Hepatocyte (in vitro differentiated cells): Measurements from ENCODE around the gene PDE4D. TPM values are rescaled to one million over a fixed set of nuclear protein-coding genes. Genes with fewer than 3 reads are reported as not detected.

Source experiments
- DNase-seq: peaks from one replicate; pipeline ENCODE4 v3.0.0-alpha.2; 2016; ENCODE audit warnings: low spot score
- H2AFZ ChIP-seq: fragments of 200-600 bp; sonication (generic); 2 replicates; pipeline ENCODE4 v1.6.0; 2016; ENCODE audit warnings: antibody characterized with exemption, mild to moderate bottlenecking
- H3K27ac ChIP-seq: fragments of 200-600 bp; sonication (generic); 2 replicates; pipeline ENCODE4 v1.5.1; 2016; ENCODE audit warnings: mild to moderate bottlenecking
- H3K27me3 ChIP-seq: fragments of 200-600 bp; sonication (generic); 2 replicates; pipeline ENCODE4 v1.6.1; 2016
- H3K36me3 ChIP-seq: fragments of 200-600 bp; sonication (generic); replicated peaks from 2 replicates; pipeline ENCODE4 v1.5.1; 2016; ENCODE audit warnings: low read depth; ENCODE audit not compliant: insufficient read depth
- H3K4me1 ChIP-seq: fragments of 200-600 bp; sonication (generic); 2 replicates; pipeline ENCODE4 v1.5.1; 2016; ENCODE audit warnings: mild to moderate bottlenecking, moderate library complexity; ENCODE audit not compliant: insufficient read depth
- H3K4me2 ChIP-seq: fragments of 200-600 bp; sonication (generic); 2 replicates; pipeline ENCODE4 v1.6.0; 2016
- H3K4me3 ChIP-seq: fragments of 200-600 bp; sonication (generic); 2 replicates; pipeline ENCODE4 v1.5.1; 2016; ENCODE audit warnings: mild to moderate bottlenecking
- H3K79me2 ChIP-seq: fragments of 200-600 bp; sonication (generic); 2 replicates; pipeline ENCODE4 v1.6.0; 2017; ENCODE audit warnings: mild to moderate bottlenecking
- H3K9me2 ChIP-seq: fragments of 200-600 bp; sonication (generic); replicated peaks from 2 replicates; pipeline ENCODE4 v1.6.0; 2017; ENCODE audit warnings: mild to moderate bottlenecking; ENCODE audit not compliant: insufficient read depth
- H3K9me3 ChIP-seq: fragments of 200-600 bp; sonication (generic); 2 replicates; pipeline ENCODE4 v1.5.1; 2016; ENCODE audit warnings: low read depth, mild to moderate bottlenecking
- H4K20me1 ChIP-seq: fragments of 200-600 bp; sonication (generic); 2 replicates; pipeline ENCODE4 v1.6.0; 2016; ENCODE audit warnings: mild to moderate bottlenecking; ENCODE audit not compliant: insufficient read depth, poor library complexity, severe bottlenecking
- EZH2 ChIP-seq: fragments of 200-600 bp; sonication (generic); IDR thresholded peaks from 2 replicates; pipeline ENCODE4 v1.6.1; 2016; ENCODE audit warnings: antibody characterized with exemption, mild to moderate bottlenecking, borderline replicate concordance
- EZH2phosphoT487 ChIP-seq: fragments of 200-600 bp; sonication (generic); IDR thresholded peaks from one replicate; pipeline ENCODE4 v1.6.1; 2018; ENCODE audit warnings: antibody characterized with exemption, mild to moderate bottlenecking, low read depth, moderate library complexity; ENCODE audit not compliant: unreplicated experiment, severe bottlenecking
- WGBS: methylation state at CpG from one replicate; pipeline ENCODE4 v1.1.6; 2016; ENCODE audit warnings: low lambda C conversion rate; ENCODE audit errors: missing lambda C conversion rate; 5-methylcytosine and 5-hydroxymethylcytosine counted together
- polyA plus RNA-seq: library from polyadenylated mRNA; unstranded; fragments of >200 nt; fragmentation: Nextera tagmentation; extraction: Ambion mirVana; gene quantifications from 2 replicates; pipeline ENCODE4 v1.2.1, GENCODE V29; 2016
- total RNA-seq: library from RNA; depleted of rRNA; stranded (reverse); fragments of >200 nt; gene quantifications from 2 replicates; pipeline ENCODE4 v1.2.3, GENCODE V29; 2014
- TF ChIP-seq, protein P1 (sequence below): fragments of 200-600 bp; sonication (generic); IDR thresholded peaks from 2 replicates; pipeline ENCODE4 v1.5.1; 2016; ENCODE audit warnings: antibody characterized with exemption, mild to moderate bottlenecking; ENCODE audit not compliant: poor library complexity

The PDE4D gene
- total and polyA plus RNA-seq, 2 experiments from 2014 or later = 14.5 to 45.2 TPM

DNA sequence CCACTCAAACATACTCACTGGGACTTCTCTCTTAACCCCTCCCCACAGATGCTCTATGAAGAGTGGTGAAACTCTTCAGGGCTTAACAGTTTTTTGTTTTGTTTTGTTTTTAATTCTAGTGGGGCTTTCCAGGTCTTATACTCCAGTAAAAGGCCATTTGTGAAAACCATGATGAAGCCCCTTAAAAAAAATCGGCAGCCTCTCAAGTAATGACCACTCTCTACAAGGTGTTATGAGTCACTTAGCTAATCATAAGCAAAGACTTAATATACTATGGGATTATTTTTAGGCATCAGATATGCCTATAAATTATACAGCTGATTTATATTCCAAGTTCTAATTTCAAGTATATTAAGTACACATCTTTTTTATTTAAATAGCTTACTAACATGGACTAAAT, 702.8 kb downstream of the PDE4D start:
- Histone ChIP-seq H3K9me3 (no peaks in the 10 kb centered on the region), H3K9me2 (no peaks in the 10 kb centered on the region), H3K4me2 (no peak overlapping the region), H3K4me1 (no peaks in the 10 kb centered on the region), H3K36me3 (no peaks in the 10 kb centered on the region), H3K4me3 (no peak overlapping the region), H4K20me1 (no peaks in the 10 kb centered on the region), H3K27me3 (no peaks in the 10 kb centered on the region), H3K27ac (no peak overlapping the region), H3K79me2 (no peaks in the 10 kb centered on the region), H2AFZ (no peak overlapping the region)
- no peak for DNase-seq
- 71% methylated on average over 1 of the region's 1 CpG for WGBS
- no peak for TF ChIP-seq EZH2

DNA sequence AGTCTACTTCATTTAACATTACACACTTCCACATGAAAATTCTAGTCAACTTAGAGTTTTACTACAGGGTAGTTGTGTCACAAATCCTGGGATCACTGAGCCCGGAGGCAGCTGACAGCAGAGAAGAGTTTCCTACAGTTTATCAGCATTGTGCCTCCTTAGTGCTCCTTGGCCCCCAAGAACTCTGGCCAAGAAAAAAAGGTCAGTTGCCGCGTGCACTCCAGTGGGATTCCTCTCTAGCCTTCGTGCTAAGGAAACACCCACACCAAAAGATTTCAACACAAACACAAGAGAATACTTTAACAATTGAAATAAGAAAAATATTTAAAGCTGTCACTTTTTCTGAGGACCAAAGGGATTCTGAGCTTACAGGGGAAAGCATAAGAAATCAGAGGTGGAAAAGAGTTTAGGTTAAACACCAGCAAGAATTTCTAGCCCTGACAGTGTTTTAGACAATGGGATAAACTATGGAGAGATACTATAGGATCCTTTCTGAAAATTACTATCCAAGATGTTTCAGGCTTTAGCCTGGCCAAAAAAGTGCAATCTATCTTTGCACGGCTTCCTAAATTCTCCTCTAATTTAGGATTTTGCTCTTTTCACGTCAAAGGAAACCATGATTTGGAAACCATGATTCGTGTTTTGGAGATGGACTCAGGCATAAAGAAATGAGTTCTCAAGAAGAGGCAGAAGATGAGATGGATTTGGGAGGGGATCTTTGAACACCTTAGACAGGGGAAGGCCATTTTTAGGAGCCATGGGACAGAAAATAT, 703.9 kb downstream of the PDE4D start:
- H3K27ac ChIP-seq = no peak overlapping the region
- no peak overlapping the region for H3K4me2 ChIP-seq
- H3K79me2 ChIP-seq = no peaks in the 10 kb centered on the region
- no peaks in the 10 kb centered on the region for H4K20me1 ChIP-seq
- no peaks in the 10 kb centered on the region for H3K9me2 ChIP-seq
- H3K27me3 ChIP-seq = no peaks in the 10 kb centered on the region
- whole genome bisulfite sequencing = 76% methylated on average over 7 of the region's 7 CpGs
- no peaks in the 10 kb centered on the region for H3K36me3 ChIP-seq
- H3K4me1 ChIP-seq = no peaks in the 10 kb centered on the region
- H3K9me3 ChIP-seq = no peaks in the 10 kb centered on the region
- no peak for DNase-seq
- H2AFZ ChIP-seq = no peak overlapping the region
- no peak overlapping the region for H3K4me3 ChIP-seq
- no peak for TF ChIP-seq EZH2phosphoT487
- TF ChIP-seq, protein P1, sequence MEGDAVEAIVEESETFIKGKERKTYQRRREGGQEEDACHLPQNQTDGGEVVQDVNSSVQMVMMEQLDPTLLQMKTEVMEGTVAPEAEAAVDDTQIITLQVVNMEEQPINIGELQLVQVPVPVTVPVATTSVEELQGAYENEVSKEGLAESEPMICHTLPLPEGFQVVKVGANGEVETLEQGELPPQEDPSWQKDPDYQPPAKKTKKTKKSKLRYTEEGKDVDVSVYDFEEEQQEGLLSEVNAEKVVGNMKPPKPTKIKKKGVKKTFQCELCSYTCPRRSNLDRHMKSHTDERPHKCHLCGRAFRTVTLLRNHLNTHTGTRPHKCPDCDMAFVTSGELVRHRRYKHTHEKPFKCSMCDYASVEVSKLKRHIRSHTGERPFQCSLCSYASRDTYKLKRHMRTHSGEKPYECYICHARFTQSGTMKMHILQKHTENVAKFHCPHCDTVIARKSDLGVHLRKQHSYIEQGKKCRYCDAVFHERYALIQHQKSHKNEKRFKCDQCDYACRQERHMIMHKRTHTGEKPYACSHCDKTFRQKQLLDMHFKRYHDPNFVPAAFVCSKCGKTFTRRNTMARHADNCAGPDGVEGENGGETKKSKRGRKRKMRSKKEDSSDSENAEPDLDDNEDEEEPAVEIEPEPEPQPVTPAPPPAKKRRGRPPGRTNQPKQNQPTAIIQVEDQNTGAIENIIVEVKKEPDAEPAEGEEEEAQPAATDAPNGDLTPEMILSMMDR = no peak
- TF ChIP-seq EZH2 = no peak

DNA sequence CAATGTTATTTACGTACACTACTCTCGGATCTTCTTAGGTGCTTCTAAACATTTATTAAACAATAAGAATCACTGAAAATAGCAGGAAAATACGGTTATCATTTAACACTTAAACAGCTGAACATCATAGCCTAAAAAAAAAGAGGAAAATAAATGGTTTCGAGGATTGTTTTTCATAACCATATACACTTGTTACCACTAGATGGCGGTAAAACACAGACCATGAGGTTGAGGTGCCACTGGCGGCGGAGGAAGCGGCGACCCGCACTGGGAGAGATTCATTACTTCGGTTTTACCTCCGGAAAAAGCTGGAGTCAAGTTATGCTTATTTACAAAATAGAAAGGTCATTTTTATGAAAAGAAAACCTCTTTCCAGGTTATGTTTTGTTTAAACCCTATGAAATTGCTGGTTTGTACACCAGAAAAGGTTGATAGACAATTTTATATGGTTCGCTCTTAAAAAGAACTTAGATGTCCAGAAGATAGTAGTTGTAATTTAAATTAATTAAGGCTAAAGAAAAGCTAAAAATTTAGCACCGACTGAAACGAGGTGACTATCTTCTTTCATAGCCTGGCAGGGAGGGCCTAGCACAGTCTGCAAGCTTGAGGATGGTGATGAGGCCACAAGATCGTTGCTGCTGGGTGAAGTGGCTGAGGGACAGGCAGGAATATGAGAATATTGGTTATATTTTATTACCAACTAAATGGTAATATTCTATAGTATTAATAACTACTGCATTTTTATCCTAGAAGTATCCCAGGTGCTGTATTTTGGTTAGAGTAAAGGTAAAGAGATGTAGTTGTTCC, 704.9 kb downstream of the PDE4D start:
- H3K27ac ChIP-seq = peak overlapping the region; percentile 36

More for the DNA sequence above, 704.9 kb downstream of the PDE4D start:
- TF ChIP-seq, protein P1 = peak; percentile 87
- no peak for TF ChIP-seq EZH2phosphoT487
- no peaks in the 10 kb centered on the region for H3K4me1 ChIP-seq
- peak; percentile 88 for DNase-seq
- no peaks in the 10 kb centered on the region for H4K20me1 ChIP-seq
- H3K9me3 ChIP-seq = no peaks in the 10 kb centered on the region
- peak overlapping the region; percentile 73 for H3K4me2 ChIP-seq
- peak overlapping the region; percentile 41 for H2AFZ ChIP-seq
- no peaks in the 10 kb centered on the region for H3K9me2 ChIP-seq
- H3K27me3 ChIP-seq = no peaks in the 10 kb centered on the region
- WGBS = 14% methylated on average over 16 of the region's 16 CpGs
- no peaks in the 10 kb centered on the region for H3K79me2 ChIP-seq
- H3K36me3 ChIP-seq = no peaks in the 10 kb centered on the region
- H3K4me3 ChIP-seq = no peak overlapping the region
